Vagina (tissue), 2 donors: Measurements from ENCODE around the gene SLC13A3. TPM values are rescaled to one million over a fixed set of nuclear protein-coding genes. Genes with fewer than 3 reads are reported as not detected.

Source experiments
- DNase-seq, 2 donors: peaks; one replicate each; pipeline ENCODE4 v3.0.0-alpha.2; 2017; ENCODE audit errors: extremely low spot score in 2 of 2
- H3K27ac ChIP-seq: fragments of 200-600 bp; sonication (generic); one replicate; pipeline ENCODE4 v1.5.1; 2019
- H3K27me3 ChIP-seq: fragments of 200-600 bp; sonication (generic); one replicate; pipeline ENCODE4 v1.5.1; 2019
- H3K36me3 ChIP-seq, 2 donors: fragments of 200-600 bp; sonication (generic); one replicate each; pipeline ENCODE4 v1.5.1; 2017 to 2019
- H3K4me1 ChIP-seq: fragments of 200-600 bp; sonication (generic); one replicate; pipeline ENCODE4 v1.5.1; 2019
- H3K4me3 ChIP-seq, 2 donors: fragments of 200-600 bp; sonication (generic); 1 replicate in 1 of 2; 2 replicates in 1 of 2; pipeline ENCODE4 v1.5.1; 2016 to 2019
- H3K9me3 ChIP-seq: fragments of 200-600 bp; sonication (generic); one replicate; pipeline ENCODE4 v1.5.1; 2019
- CTCF ChIP-seq, 3 experiments: fragments of 450-650 bp in 2 of 3; fragments of 200-600 bp in 1 of 3; sonication (generic) in 1 of 3; IDR thresholded peaks; one replicate each; pipeline ENCODE4 v1.5.1; 2017 to 2019; ENCODE audit warnings: antibody characterized with exemption in 3 of 3, mild to moderate bottlenecking in 2 of 3, moderate library complexity in 2 of 3
- POLR2A ChIP-seq, 2 donors: fragments of 450-650 bp; IDR thresholded peaks; one replicate each; pipeline ENCODE4 v1.6.1; 2017; ENCODE audit warnings: antibody characterized with exemption in 2 of 2, mild to moderate bottlenecking in 2 of 2, moderate library complexity in 2 of 2
- POLR2AphosphoS5 ChIP-seq, 2 donors: sonication (generic); formaldehyde crosslinking; IDR thresholded peaks; one replicate each; pipeline ENCODE4 v1.9.0; 2017; ENCODE audit warnings: antibody characterized with exemption in 2 of 2, mild to moderate bottlenecking in 2 of 2, low read depth in 1 of 2; ENCODE audit not compliant: insufficient read depth in 1 of 2
- intact Hi-C: fragments of 100-400 bp; cut with DNase I; formaldehyde crosslinking; loops from one replicate; pipeline ENCODE4 v1.15.1; 2023
- total RNA-seq: library from RNA; depleted of rRNA; stranded (reverse); fragments of >200 nt; gene quantifications from one replicate; pipeline ENCODE4 v1.2.3, GENCODE V29; 2016

Gene SLC13A3
- total RNA-seq, 1 donor from 2014 or later = 1.2 TPM

GRCh38 chr20:46642265-46642968, 8.8 kb downstream of the SLC13A3 start:
- no peaks in the 10 kb centered on the region for H3K27me3 ChIP-seq
- no peak overlapping the region for H3K4me3 ChIP-seq
- H3K4me1 ChIP-seq = no peaks in the 10 kb centered on the region
- H3K27ac ChIP-seq = no peak overlapping the region
- TF ChIP-seq CTCF (IDR thresholded peaks at IDR 0.05) (no peak), POLR2AphosphoS5 (IDR thresholded peaks at IDR 0.05; ENCODE audit: insufficient read depth in 1 of 2, low read depth in 1 of 2) (no peak), POLR2A (IDR thresholded peaks at IDR 0.05) (no peak)
- H3K36me3 ChIP-seq = no peaks in the 10 kb centered on the region
- peak in 1 of 2 donors; percentile 77 for DNase-seq
- no peaks in the 10 kb centered on the region for H3K9me3 ChIP-seq
- intact Hi-C loops = no loop called here

GRCh38 chr20:46641424-46641823, 9.8 kb downstream of the SLC13A3 start:
- no peak for TF ChIP-seq CTCF (IDR thresholded peaks at IDR 0.05)
- TF ChIP-seq POLR2A (IDR thresholded peaks at IDR 0.05) = no peak
- no peak for TF ChIP-seq POLR2AphosphoS5 (IDR thresholded peaks at IDR 0.05; ENCODE audit: insufficient read depth in 1 of 2, low read depth in 1 of 2)
- Histone ChIP-seq H3K27me3 (no peaks in the 10 kb centered on the region), H3K4me3 (no peak overlapping the region), H3K36me3 (no peaks in the 10 kb centered on the region), H3K4me1 (no peaks in the 10 kb centered on the region), H3K9me3 (no peaks in the 10 kb centered on the region), H3K27ac (no peak overlapping the region)
- intact Hi-C loops = no loop called here
- peak in 1 of 2 donors; percentile 19 for DNase-seq

- intact Hi-C loops = no loop called here
- Histone ChIP-seq H3K27me3 (no peaks in the 10 kb centered on the region), H3K9me3 (no peaks in the 10 kb centered on the region), H3K36me3 (no peaks in the 10 kb centered on the region), H3K27ac (no peak overlapping the region), H3K4me3 (no peak overlapping the region), H3K4me1 (no peaks in the 10 kb centered on the region)
- DNase-seq = peak in 1 of 2 donors; percentile 64
- TF ChIP-seq POLR2AphosphoS5 (IDR thresholded peaks at IDR 0.05; ENCODE audit: insufficient read depth in 1 of 2, low read depth in 1 of 2) (no peak), POLR2A (IDR thresholded peaks at IDR 0.05) (no peak), CTCF (IDR thresholded peaks at IDR 0.05) (no peak)
Measured at GRCh38 chr20:46640536-46641311, 10.5 kb downstream of the SLC13A3 start.

- intact Hi-C loops = no loop called here
- Histone ChIP-seq H3K27me3 (no peaks in the 10 kb centered on the region), H3K4me1 (no peaks in the 10 kb centered on the region), H3K36me3 (no peaks in the 10 kb centered on the region), H3K4me3 (no peak overlapping the region), H3K27ac (no peak overlapping the region), H3K9me3 (no peaks in the 10 kb centered on the region)
- TF ChIP-seq POLR2A (IDR thresholded peaks at IDR 0.05) (no peak), CTCF (IDR thresholded peaks at IDR 0.05) (no peak), POLR2AphosphoS5 (IDR thresholded peaks at IDR 0.05; ENCODE audit: insufficient read depth in 1 of 2, low read depth in 1 of 2) (no peak)
- DNase-seq = peak in 1 of 2 donors; percentile 34
Measured at GRCh38 chr20:46640044-46640443, 11.2 kb downstream of the SLC13A3 start.

GRCh38 chr20:46639587-46639986, 11.7 kb downstream of the SLC13A3 start:
- peak in 1 of 2 donors; percentile 61 for DNase-seq
- H3K9me3 ChIP-seq = no peaks in the 10 kb centered on the region

More at GRCh38 chr20:46639587-46639986, 11.7 kb downstream of the SLC13A3 start:
- Histone ChIP-seq H3K27ac (no peak overlapping the region), H3K36me3 (no peaks in the 10 kb centered on the region), H3K4me1 (no peaks in the 10 kb centered on the region), H3K27me3 (no peaks in the 10 kb centered on the region), H3K4me3 (no peak overlapping the region)
- no peak for TF ChIP-seq POLR2A (IDR thresholded peaks at IDR 0.05)
- no peak for TF ChIP-seq CTCF (IDR thresholded peaks at IDR 0.05)
- no peak for TF ChIP-seq POLR2AphosphoS5 (IDR thresholded peaks at IDR 0.05; ENCODE audit: insufficient read depth in 1 of 2, low read depth in 1 of 2)
- intact Hi-C loops = no loop called here
